ENCODE measurements around the gene S1PR5. TPM values are rescaled to one million over a fixed set of nuclear protein-coding genes. Genes with fewer than 3 reads are reported as not detected.
A peak's percentile ranks its signal among the peaks of the same experiment; 100 is the strongest.

The S1PR5 gene
- total and polyA plus RNA-seq, 9 of the 15 experiments (the other 6 are each of a cell fraction or from before 2014, with no cell fraction given) = 0.03 to 0.54 (median 0.35) TPM; not detected in 4

DNA sequence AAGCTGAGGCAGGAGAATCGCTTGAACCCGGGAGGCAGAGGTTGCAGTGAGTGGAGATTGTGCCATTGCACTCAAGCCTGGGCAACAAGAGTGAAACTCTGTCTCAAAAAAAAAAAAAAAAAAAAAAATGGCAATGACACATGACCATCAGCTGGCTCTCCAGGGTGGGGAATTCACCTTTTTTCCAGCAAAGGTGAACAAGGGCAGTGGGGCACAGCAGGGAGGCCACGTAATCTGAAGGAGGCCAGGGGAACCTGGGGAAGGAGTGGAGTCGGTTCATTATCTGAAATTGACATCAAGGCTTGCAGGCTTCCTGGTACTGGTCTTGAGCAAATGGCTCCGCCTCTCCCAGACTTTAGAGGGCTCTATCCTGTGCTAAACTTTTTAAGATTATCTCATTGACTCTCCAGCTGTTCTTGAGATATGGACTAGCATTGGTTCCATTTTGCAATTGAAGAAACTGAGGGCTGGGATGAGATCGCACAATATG is 42.2 kb downstream of the S1PR5 start (continued):
- TF ChIP-seq, protein P1, sequence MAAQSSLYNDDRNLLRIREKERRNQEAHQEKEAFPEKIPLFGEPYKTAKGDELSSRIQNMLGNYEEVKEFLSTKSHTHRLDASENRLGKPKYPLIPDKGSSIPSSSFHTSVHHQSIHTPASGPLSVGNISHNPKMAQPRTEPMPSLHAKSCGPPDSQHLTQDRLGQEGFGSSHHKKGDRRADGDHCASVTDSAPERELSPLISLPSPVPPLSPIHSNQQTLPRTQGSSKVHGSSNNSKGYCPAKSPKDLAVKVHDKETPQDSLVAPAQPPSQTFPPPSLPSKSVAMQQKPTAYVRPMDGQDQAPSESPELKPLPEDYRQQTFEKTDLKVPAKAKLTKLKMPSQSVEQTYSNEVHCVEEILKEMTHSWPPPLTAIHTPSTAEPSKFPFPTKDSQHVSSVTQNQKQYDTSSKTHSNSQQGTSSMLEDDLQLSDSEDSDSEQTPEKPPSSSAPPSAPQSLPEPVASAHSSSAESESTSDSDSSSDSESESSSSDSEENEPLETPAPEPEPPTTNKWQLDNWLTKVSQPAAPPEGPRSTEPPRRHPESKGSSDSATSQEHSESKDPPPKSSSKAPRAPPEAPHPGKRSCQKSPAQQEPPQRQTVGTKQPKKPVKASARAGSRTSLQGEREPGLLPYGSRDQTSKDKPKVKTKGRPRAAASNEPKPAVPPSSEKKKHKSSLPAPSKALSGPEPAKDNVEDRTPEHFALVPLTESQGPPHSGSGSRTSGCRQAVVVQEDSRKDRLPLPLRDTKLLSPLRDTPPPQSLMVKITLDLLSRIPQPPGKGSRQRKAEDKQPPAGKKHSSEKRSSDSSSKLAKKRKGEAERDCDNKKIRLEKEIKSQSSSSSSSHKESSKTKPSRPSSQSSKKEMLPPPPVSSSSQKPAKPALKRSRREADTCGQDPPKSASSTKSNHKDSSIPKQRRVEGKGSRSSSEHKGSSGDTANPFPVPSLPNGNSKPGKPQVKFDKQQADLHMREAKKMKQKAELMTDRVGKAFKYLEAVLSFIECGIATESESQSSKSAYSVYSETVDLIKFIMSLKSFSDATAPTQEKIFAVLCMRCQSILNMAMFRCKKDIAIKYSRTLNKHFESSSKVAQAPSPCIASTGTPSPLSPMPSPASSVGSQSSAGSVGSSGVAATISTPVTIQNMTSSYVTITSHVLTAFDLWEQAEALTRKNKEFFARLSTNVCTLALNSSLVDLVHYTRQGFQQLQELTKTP (IDR thresholded peaks at IDR 0.05; ENCODE audit: low read depth in 1 of 2, partially characterized antibody in 2 of 2) = peak in 1 of 2 experiments; percentile 65
- TF ChIP-seq ADNP (tag; IDR thresholded peaks at IDR 0.05) = peak; percentile 81
- TF ChIP-seq, protein P2, sequence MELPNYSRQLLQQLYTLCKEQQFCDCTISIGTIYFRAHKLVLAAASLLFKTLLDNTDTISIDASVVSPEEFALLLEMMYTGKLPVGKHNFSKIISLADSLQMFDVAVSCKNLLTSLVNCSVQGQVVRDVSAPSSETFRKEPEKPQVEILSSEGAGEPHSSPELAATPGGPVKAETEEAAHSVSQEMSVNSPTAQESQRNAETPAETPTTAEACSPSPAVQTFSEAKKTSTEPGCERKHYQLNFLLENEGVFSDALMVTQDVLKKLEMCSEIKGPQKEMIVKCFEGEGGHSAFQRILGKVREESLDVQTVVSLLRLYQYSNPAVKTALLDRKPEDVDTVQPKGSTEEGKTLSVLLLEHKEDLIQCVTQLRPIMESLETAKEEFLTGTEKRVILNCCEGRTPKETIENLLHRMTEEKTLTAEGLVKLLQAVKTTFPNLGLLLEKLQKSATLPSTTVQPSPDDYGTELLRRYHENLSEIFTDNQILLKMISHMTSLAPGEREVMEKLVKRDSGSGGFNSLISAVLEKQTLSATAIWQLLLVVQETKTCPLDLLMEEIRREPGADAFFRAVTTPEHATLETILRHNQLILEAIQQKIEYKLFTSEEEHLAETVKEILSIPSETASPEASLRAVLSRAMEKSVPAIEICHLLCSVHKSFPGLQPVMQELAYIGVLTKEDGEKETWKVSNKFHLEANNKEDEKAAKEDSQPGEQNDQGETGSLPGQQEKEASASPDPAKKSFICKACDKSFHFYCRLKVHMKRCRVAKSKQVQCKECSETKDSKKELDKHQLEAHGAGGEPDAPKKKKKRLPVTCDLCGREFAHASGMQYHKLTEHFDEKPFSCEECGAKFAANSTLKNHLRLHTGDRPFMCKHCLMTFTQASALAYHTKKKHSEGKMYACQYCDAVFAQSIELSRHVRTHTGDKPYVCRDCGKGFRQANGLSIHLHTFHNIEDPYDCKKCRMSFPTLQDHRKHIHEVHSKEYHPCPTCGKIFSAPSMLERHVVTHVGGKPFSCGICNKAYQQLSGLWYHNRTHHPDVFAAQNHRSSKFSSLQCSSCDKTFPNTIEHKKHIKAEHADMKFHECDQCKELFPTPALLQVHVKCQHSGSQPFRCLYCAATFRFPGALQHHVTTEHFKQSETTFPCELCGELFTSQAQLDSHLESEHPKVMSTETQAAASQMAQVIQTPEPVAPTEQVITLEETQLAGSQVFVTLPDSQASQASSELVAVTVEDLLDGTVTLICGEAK (IDR thresholded peaks at IDR 0.05) = 0 out of 2 replicates have a peak, but pooled peaks have one; percentile 20
- TF ChIP-seq, protein P2 (CRISPR knock-in tag; IDR thresholded peaks at IDR 0.05) = no peak
- no peak for TF ChIP-seq SLC30A9 (CRISPR knock-in tag; IDR thresholded peaks at IDR 0.05)
- TF ChIP-seq DPF2 (IDR thresholded peaks at IDR 0.05) = peak; percentile 74
- TF ChIP-seq GABPB2 (CRISPR knock-in tag; conservative IDR thresholded peaks at IDR 0.05) = no peak
- TF ChIP-seq MTA1 (IDR thresholded peaks at IDR 0.05; ENCODE audit: borderline replicate concordance) = peak; percentile 49; the same call in 1 of the 2 replicates
- TF ChIP-seq, protein P3, sequence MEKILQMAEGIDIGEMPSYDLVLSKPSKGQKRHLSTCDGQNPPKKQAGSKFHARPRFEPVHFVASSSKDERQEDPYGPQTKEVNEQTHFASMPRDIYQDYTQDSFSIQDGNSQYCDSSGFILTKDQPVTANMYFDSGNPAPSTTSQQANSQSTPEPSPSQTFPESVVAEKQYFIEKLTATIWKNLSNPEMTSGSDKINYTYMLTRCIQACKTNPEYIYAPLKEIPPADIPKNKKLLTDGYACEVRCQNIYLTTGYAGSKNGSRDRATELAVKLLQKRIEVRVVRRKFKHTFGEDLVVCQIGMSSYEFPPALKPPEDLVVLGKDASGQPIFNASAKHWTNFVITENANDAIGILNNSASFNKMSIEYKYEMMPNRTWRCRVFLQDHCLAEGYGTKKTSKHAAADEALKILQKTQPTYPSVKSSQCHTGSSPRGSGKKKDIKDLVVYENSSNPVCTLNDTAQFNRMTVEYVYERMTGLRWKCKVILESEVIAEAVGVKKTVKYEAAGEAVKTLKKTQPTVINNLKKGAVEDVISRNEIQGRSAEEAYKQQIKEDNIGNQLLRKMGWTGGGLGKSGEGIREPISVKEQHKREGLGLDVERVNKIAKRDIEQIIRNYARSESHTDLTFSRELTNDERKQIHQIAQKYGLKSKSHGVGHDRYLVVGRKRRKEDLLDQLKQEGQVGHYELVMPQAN (IDR thresholded peaks at IDR 0.05; ENCODE audit: borderline replicate concordance) = peak; percentile 52; the same call in 1 of the 2 replicates
- TF ChIP-seq, protein P4, sequence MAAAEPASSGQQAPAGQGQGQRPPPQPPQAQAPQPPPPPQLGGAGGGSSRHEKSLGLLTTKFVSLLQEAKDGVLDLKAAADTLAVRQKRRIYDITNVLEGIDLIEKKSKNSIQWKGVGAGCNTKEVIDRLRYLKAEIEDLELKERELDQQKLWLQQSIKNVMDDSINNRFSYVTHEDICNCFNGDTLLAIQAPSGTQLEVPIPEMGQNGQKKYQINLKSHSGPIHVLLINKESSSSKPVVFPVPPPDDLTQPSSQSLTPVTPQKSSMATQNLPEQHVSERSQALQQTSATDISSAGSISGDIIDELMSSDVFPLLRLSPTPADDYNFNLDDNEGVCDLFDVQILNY (CRISPR knock-in tag; IDR thresholded peaks at IDR 0.05) = no peak
- peak; percentile 82 for TF ChIP-seq ZEB2 (IDR thresholded peaks at IDR 0.05)

Measured in K562 (cell line).